Measurements from ENCODE around the gene OR6N1.

The OR6N1 gene

GRCh38 chr1:158754420-158754819 lies 17.6 kb downstream of the OR6N1 start, which contains the start of gene OR6K6:
Gene OR6K6 (plus strand): TSS chr1:158754720. CDS start chr1:158754888, 168 bp downstream.
- no peak within 1 kb of the TSS for H3K4me3 ChIP-seq (ENCODE audit: low read depth, low read length)
- DNase-seq (ENCODE audit: low read depth): no peak
- TF ChIP-seq CTCF (IDR thresholded peaks at IDR 0.05; ENCODE audit: insufficient read depth, low read depth, low read length, missing control alignments): no peak

DNA sequence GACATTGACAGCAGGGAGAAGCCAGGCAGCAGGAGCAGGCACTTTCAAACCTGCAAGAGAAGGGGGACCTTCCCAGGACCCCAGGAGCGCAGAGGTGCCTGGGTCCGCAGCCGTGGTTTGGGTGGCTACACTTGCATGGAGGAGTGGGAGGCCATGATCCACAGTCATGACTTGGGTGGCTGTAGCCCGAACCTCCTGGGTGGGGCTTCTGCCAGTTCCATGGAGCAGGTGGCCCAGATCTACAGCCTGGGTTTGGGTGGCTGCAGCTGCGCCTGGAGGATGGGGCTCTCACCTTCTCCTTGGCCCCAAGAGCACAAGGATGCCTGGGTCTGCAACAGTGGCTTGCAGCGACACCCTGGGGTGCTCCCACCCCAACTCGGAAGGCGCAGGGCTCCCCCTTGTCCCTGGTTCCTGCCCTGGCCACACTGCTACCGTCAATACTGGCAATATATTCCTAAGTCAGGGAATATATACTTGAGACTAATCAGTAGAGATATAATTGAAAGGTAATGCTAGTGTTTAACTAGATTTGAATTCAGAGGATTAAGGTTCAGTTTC lies 19.8 kb downstream of the OR6N1 start:
- H3K4me3 ChIP-seq (ENCODE audit: low read depth, low read length): no peak overlapping the region
- no peak for TF ChIP-seq CTCF (IDR thresholded peaks at IDR 0.05; ENCODE audit: insufficient read depth, low read depth, low read length, missing control alignments)
- DNase-seq (ENCODE audit: low read depth): no peak

DNA sequence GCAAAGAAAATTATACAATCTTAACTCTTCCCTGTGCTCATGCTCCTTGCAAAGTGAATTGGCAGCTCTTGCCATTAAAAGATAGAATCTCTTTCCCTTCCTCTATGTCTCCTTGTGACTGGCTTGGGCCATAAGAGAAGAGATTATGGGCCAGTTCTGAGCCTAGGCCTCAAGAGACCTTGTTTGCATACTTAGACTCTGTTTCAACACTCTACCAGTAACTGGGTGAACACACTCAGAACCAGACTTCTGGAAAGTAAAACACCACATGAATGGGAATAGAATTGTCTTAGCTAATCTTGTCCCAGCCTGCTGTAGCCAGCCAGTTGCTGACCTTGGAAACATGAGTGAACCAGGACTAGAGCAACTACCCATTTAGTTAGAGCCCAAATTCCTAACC lies 36.1 kb downstream of the OR6N1 start:
- no peak for TF ChIP-seq CTCF (IDR thresholded peaks at IDR 0.05; ENCODE audit: insufficient read depth, low read depth, low read length, missing control alignments)
- H3K4me3 ChIP-seq (ENCODE audit: low read depth, low read length): no peak overlapping the region
- DNase-seq (ENCODE audit: low read depth): no peak

- TF ChIP-seq CTCF (IDR thresholded peaks at IDR 0.05; ENCODE audit: insufficient read depth, low read depth, low read length, missing control alignments): no peak
- H3K4me3 ChIP-seq (ENCODE audit: low read depth, low read length): no peak overlapping the region
- no peak for DNase-seq (ENCODE audit: low read depth)
Measured at GRCh38 chr1:158732524-158732923, 39.5 kb downstream of the OR6N1 start.

- no peak overlapping the region for H3K4me3 ChIP-seq (ENCODE audit: low read depth, low read length)
- no peak for TF ChIP-seq CTCF (IDR thresholded peaks at IDR 0.05; ENCODE audit: insufficient read depth, low read depth, low read length, missing control alignments)
- no peak for DNase-seq (ENCODE audit: low read depth)
Measured at GRCh38 chr1:158731707-158732106, 40.3 kb downstream of the OR6N1 start.

- no peak overlapping the region for H3K4me3 ChIP-seq (ENCODE audit: low read depth, low read length)
- TF ChIP-seq CTCF (IDR thresholded peaks at IDR 0.05; ENCODE audit: insufficient read depth, low read depth, low read length, missing control alignments): no peak
- no peak for DNase-seq (ENCODE audit: low read depth)
Measured at GRCh38 chr1:158730453-158730852, 41.5 kb downstream of the OR6N1 start.
